NCI-H345 treated with DMSO at 0.1 percent for 48 hours (cell line): ENCODE results near the gene PKN1.

Experiments
- DNase-seq: peaks from one replicate; lab custom pipeline; 2025; ENCODE audit not compliant: unreplicated experiment; lab: John Stamatoyannopoulos, UW

PKN1 gene

DNA sequence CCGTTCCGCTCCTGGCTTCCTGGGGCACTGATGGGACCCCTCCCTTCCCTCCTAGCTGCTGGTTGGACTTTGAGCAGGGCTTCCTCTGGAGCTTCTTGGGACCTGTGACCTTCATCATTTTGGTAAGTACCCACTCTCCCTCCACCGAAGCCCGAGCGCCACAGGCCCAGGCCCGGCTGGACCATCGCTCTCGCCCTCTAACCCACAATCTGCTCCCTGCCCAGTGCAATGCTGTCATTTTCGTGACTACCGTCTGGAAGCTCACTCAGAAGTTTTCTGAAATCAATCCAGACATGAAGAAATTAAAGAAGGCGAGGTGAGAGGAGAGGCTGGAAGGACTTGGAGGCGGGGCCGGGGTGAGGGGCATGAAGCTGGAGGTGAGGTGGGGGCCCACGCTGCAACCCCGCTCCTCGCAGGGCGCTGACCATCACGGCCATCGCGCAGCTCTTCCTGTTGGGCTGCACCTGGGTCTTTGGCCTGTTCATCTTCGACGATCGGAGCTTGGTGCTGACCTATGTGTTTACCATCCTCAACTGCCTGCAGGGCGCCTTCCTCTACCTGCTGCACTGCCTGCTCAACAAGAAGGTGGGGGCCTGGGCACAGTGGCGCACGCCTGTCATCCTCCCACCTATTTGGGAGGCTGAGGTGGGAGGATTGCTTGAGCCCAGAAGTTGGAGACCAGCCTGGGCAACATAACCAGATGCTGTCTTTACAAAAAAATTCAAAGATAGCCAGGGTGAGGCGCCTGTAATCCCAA is 26.3 kb upstream of the PKN1 start:
- no peak for DNase-seq

DNA sequence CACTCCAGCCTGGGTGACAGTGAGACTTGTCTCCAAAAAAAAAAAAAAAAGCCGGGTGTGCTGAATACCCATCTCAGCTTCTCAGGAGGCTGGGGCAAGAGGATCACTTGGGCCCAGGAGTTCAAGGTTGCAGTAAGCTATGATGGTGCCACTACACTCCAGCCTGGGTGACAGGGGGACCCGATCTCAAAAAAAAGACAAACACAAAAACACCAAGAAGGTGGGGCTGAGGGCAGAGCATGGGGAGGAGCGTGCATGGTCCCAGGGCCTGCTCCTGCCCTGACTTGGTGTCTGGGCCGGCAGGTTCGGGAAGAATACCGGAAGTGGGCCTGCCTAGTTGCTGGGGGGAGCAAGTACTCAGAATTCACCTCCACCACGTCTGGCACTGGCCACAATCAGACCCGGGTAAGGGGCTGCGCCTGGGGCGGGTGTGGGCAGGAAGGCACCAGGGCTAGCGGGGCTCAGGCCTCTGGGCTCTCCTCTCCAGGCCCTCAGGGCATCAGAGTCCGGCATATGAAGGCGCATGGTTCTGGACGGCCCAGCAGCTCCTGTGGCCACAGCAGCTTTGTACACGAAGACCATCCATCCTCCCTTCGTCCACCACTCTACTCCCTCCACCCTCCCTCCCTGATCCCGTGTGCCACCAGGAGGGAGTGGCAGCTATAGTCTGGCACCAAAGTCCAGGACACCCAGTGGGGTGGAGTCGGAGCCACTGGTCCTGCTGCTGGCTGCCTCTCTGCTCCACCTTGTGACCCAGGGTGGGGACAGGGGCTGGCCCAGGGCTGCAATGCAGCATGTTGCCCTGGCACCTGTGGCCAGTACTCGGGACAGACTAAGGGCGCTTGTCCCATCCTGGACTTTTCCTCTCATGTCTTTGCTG is 25.3 kb upstream of the PKN1 start:
- DNase-seq: no peak

DNA sequence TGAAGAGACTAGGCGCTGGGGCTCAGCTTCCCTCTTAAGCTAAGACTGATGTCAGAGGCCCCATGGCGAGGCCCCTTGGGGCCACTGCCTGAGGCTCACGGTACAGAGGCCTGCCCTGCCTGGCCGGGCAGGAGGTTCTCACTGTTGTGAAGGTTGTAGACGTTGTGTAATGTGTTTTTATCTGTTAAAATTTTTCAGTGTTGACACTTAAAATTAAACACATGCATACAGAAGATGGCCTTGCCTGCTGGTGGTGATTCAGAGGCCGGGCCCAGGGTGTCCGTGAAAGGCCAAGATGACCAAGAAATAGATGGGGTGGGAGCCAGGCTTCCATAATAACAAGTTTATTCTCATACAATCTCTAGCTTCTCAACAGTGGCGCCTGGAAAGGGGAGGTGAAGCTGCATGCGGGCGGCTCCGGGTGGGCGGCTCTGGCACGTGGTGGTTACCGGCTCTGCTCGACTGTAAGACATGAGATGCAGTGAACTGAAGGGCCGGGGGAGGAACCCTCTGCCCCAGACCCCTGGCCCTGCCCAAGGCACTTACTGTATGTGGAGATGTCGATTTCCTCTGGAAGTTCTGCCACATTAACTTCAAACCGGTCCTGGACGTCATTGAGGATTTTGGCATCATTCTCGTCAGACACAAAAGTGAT is 24.5 kb upstream of the PKN1 start:
- DNase-seq: no peak

DNA sequence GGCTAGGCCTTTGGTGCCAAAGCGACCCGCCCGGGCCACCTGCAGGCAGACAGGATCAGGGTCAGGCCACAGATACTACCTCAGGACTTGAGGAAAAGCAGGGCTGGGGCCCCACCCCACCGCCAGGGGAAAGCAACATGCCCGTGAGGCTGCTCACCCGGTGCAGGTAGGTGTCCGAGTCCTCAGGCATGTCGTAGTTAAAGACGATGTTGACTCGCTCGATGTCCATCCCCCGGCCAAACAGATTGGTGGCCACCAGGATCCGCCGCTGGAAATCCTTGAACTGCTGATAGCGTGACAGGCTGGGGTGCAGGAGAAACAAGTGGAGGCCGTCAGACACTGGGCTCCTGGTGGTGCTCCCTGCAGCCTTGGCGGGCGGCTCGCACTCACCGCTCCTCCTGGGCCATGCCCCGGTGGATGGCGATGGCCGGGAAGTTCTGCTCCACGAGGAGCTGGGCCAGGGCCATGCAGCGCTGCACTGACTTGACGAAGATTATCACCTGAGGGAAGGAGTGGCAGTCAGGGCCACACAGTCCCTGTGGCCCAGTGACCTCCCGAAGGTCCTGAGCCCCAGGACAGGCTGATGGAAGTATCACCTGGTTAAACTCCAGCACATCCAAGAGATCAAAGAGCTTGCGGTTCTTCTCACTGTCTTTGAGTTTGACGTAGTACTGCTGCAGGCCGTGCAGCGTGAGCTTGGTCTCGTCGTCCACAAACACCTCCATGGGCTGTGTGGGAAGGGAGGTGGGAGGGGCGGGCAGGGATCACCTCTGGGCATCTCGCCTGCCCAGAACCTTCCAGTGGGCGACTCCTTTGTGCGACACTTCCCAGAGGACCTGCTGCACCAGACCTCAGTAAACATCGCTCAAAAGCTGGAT is 23.7 kb upstream of the PKN1 start:
- no peak for DNase-seq

GRCh38 chr19:14410091-14411051 is 22.7 kb upstream of the PKN1 start:
- no peak for DNase-seq

GRCh38 chr19:14411161-14411937 is 21.8 kb upstream of the PKN1 start:
- no peak for DNase-seq

DNA sequence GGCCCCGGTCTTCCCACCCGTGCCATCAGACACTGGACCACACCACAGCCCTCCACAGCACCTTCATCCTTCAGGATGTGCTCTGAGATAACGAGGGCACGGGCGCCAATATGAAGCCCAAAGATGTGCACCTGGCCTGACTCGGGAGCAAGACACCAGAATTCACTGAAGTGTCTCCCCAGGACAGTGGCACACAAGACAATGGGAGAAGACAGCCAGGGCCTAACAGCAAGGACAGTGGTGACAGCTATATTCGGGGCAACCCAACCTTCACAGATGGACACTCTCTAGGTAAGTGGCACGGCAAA is 21.2 kb upstream of the PKN1 start:
- no peak for DNase-seq

DNA sequence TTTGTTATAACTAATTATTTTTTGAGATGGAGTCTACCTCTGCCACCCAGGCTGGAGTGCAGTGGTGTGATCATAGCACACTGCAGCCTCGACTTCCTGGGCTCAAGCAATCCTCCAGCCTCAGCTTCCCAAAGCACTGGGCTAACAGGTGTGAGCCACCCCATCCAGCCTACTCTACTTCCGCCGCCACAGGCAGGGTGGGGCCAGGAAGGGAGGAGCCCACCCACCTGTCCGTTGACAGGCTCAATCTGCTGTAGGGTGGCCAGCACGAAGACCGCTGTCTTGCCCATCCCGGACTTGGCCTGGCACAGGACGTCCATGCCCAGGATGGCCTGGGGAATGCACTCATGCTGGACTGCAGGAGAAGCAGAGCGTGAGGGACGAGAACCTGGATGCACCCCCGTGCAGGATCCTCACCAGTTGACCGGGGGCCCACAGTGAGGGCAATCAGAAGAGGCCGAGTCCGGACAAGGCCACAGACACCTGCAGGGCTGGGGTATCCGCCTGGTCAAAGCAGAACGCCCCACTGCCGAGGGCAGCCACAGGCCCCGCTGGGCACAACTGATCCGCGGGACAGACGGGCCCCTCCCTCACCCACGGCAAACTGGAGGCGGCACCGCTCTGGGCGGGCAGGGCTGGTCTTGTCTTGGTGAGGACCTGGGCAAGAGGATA is 20.6 kb upstream of the PKN1 start:
- DNase-seq: no peak

DNA sequence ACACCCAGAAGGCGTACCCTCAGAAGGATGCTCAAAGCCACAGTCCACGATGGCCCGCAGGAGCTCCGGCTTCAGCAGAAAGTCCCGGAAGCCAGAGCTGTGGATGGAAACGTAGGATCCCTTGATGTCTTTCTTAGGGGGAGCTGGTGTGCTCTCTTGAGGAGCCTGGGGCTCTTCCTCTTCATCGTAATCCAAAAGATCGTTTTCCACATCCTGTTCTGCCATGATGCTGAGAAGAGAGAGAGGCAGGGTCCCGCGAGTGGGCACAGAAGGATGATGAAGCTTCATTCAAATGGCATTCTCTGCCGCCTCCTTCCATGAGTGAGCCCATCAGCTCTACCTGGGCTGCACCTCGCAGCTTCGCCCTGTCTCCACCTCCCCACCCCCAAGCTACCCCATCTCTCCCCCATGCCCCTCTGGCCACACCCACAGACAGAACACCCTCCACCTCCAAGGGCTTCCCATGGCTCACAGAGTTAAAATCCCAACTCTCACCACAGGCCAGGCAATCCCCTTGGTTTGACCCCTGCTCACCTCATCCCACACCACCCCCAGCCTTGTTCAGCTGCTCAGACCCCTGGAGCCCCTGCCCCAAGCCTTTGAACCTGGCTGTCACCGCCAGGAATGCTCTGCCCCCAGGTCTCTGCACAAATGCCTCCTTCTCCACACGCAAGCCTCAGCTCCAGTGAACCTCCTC is 20.0 kb upstream of the PKN1 start:
- DNase-seq: no peak

DNA sequence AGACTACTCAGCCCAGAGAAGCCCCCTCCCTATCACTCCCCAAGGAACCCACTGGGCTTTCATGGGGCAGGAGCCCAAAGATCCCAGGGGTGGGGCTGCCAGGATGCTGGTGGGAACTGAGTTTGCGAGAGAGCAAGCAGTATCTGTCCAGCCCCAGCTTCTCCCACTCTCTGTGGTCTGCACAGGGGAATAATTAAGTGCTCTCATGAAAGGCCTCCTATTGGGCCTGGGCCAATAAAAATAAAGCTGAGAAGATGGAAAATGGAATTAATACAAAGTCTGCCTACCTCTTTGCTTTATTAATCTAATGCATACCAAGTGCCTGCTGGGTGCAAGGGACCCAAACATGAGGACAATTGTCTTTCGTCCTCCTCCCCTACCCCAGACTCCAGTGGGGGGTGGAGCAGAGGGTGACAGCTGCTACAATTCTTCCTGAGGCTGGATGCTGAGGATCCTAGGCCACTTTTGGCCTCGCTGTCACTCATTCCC is 19.4 kb upstream of the PKN1 start:
- no peak for DNase-seq

DNA sequence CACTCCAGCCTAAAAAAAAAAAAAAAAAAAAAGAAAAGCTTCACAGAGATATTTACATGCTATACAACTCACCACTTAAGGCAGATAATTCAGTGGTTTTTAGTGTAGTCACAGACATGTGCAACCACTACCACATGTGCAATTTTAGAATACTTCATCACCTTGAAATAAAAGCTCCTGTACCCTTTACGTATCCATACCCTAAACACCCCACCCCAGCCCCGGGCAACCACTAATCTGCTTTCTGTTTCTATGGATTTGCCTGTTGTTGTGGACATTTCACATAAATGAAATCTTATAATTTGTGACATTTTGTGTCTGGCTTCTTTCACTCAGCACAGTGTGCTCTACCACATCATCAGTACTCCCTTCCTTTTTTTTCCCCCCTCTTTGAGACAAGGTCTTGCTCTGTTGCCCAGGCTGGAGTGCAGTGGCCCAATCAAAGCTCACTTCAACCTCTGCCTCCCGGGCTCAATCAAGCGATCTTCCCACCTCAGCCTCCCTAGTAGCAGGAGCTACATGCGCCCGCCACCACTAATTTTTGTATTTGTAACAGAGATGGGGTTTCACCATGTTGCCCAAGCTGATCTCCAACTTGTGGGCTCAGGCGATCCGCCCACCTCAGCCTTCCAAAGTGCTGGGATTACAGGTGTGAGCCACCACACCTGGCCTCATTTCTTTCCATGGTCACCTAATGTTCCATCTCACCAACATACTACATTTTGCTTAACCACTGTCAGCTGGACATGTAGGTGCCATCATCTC is 18.0 kb upstream of the PKN1 start:
- DNase-seq: no peak

DNA sequence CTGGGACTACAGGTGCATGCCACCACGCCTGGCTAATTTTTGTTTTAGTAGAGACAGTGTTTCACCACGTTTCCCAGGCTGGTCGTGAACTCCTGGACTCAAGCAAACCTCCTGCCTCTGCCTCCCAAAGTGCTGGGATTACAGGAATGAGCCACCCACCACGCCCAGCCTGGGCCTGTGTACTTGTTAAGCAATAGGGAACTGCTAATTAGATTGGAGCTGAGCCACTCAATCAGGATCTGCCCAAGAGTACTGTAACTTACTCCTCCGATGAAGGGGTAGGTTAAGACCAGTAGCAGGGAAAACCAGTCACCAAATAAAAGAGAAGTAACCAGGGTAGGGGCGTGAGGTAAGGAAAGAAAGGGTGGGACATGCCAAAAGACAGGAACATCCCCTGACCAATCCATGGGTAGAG is 16.3 kb upstream of the PKN1 start:
- no peak for DNase-seq

- DNase-seq: no peak
Observed at GRCh38 chr19:14418856-14419105, 14.3 kb upstream of the PKN1 start.

GRCh38 chr19:14419106-14419813 is 13.8 kb upstream of the PKN1 start, which contains the start of gene DDX39A:
TSS of gene DDX39A (minus strand) at chr19:14419341. CDS start at chr19:14413220, 6,121 bp downstream.
- peak; percentile 89 for DNase-seq

GRCh38 chr19:14425696-14426138 is 7.4 kb upstream of the PKN1 start:
- no peak for DNase-seq

DNA sequence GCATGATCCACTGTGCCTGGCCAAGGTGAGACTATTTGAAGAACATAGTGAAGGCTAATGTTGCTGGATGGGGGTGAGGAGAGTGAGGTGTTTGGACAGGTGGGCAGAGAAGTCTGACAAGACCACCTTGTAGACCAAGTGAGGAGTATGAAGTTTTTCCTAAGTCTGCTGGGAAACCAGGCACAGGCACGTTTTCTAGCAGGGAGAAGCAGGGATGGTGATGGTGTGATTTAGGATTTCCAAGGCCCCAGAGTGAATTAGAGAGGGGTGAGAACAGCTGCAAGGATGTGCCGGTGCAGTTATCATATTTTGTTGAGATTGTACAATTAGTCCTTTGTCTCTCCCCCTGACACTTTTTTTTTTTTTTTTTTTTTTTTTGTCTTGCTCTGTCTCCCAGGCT is 5.6 kb upstream of the PKN1 start:
- no peak for DNase-seq
